AG10803 (cell line): ENCODE measurements around the gene AURKB.

ENCODE experiments used
- DNase-seq: peaks from one replicate; pipeline ENCODE4 v3.0.0; 2010; ENCODE audit warnings: low read depth
- H3K4me3 ChIP-seq: 2 replicates; pipeline ENCODE4 v1.5.1; 2011; ENCODE audit warnings: mild to moderate bottlenecking, low read length, control low read depth
- TF ChIP-seq, protein P1 (sequence below): conservative IDR thresholded peaks from 2 replicates; pipeline ENCODE4 v1.5.1; 2011; ENCODE audit warnings: mild to moderate bottlenecking, low read length, control low read depth, inconsistent platforms

AURKB gene

DNA sequence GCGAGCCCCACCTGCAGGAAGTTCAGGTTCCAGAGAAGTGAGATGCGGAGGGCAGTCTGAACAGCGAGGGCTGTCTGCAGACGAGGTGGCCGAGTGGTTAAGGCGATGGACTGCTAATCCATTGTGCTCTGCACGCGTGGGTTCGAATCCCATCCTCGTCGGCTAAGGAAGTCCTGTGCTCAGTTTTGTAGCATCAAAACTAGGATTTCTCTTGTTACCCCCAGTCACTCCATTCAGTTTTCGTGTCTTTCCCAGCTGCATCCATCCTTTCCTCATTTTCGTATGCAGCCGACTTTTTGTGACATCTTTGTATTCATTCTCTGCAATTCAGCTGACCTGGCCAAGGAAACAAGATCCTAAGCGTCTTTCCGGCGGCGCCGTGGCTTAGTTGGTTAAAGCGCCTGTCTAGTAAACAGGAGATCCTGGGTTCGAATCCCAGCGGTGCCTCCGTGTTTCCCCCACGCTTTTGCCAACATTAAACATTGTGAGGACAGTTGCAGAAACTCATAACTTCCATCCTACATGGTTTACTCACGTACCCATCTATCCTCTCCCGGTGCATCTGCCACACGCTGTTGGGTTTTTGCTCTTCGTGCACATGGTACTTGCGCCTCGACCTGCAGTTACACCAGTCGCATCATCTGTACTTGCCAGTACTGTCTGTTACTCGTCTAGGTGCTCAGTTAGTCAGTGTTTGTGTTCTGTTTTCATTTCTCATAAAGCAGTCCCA, 23.4 kb downstream of the AURKB start:
- peak; percentile 96 for DNase-seq
- TF ChIP-seq, protein P1, sequence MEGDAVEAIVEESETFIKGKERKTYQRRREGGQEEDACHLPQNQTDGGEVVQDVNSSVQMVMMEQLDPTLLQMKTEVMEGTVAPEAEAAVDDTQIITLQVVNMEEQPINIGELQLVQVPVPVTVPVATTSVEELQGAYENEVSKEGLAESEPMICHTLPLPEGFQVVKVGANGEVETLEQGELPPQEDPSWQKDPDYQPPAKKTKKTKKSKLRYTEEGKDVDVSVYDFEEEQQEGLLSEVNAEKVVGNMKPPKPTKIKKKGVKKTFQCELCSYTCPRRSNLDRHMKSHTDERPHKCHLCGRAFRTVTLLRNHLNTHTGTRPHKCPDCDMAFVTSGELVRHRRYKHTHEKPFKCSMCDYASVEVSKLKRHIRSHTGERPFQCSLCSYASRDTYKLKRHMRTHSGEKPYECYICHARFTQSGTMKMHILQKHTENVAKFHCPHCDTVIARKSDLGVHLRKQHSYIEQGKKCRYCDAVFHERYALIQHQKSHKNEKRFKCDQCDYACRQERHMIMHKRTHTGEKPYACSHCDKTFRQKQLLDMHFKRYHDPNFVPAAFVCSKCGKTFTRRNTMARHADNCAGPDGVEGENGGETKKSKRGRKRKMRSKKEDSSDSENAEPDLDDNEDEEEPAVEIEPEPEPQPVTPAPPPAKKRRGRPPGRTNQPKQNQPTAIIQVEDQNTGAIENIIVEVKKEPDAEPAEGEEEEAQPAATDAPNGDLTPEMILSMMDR: peak; percentile 52
- H3K4me3 ChIP-seq: peak overlapping the region; percentile 89

DNA sequence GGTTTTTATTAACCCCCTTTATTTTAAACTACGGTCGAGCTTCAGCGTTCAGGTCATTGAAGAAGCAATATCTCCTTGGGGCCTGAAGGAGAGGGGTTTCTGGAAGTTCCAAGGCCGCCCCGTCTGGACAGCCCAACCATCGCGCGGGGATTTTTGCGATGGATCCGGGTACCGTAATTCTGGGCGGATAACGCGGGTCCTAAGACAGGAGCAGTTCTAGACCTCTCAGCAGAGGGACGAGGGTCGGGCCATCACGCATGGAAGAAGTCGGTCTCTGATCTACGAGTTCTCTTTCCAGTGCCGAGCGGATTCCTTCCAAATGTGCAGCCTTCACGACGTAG, 24.0 kb downstream of the AURKB start:
- TF ChIP-seq, protein P1: no peak
- H3K4me3 ChIP-seq: peak overlapping the region; percentile 89
- no peak for DNase-seq

DNA sequence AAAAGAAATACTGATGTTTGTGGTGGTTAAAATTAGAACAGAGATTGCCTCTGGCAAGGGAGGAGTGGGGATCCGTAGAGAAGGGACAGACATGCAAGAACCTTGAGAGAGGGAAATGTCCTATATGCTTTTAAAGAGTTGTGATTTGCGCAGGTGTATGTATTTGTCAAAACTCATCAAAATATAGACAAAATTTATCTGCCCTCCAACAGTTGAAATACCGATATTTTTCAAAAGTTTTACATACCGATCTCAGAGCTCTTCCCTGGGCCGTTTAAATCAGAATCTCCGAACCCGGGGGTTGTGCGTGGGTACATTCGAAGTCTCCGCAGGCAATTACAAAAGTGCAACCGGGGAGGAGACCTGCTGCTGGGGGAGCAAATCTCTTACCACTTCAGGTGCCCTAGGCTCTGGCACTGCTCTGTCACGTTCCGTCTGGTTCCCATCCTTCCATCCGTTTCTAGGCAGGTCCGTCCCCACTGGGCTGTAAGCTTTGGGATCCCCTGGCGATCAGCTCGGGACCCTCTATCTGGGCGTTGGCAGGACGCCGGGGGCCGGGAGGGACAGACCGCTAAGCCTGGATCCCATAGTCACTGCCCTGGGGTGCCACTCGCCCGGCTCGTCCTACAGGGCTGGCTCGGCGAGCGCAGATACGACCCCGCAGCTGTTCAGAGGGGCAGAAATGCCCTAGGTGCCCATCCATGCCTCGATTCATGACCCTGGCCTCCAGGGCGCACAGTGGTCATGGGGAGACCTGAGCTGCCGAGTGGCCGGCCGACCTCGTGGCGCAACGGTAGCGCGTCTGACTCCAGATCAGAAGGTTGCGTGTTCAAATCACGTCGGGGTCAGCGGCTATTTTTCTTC, 24.6 kb downstream of the AURKB start:
- peak; percentile 61 for DNase-seq
- TF ChIP-seq, protein P1: no peak
- peak overlapping the region; percentile 89 for H3K4me3 ChIP-seq

DNA sequence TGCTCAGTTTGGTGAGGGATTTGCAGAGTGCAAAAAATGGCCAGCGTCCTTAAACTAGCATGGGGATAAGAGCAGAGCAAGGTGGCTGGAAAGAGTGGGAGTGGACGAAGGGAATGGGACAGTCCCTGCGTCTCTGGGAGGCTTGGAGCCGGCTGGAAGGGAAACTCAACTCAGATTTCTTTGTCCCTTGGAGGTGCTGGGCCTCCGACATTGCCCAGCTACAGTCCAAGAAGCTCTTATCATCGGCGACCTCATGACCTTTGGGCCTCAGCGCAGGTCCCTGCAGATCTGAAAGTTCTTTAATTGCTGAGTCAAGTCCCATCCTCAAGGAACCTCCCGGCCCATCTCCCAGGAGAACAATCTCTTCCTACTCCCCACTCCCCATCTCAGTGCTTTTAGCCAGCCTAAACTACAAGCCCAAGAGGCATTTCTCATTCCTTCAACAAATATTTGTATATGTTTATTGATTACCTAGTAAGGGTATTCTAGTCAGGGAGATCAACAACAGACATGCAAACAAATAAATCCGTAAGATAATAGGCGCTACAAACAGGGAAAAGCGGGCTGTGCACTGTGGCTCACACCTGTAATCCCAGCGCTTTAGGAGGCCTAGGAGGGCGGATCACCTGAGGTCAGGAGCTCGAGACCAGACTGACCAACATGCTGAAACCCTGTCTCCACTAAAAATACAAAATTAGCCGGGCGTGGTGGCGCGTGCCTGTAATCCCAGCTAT, 33.2 kb downstream of the AURKB start:
- DNase-seq: no peak
- TF ChIP-seq, protein P1: no peak
- peak overlapping the region; percentile 78 for H3K4me3 ChIP-seq

DNA sequence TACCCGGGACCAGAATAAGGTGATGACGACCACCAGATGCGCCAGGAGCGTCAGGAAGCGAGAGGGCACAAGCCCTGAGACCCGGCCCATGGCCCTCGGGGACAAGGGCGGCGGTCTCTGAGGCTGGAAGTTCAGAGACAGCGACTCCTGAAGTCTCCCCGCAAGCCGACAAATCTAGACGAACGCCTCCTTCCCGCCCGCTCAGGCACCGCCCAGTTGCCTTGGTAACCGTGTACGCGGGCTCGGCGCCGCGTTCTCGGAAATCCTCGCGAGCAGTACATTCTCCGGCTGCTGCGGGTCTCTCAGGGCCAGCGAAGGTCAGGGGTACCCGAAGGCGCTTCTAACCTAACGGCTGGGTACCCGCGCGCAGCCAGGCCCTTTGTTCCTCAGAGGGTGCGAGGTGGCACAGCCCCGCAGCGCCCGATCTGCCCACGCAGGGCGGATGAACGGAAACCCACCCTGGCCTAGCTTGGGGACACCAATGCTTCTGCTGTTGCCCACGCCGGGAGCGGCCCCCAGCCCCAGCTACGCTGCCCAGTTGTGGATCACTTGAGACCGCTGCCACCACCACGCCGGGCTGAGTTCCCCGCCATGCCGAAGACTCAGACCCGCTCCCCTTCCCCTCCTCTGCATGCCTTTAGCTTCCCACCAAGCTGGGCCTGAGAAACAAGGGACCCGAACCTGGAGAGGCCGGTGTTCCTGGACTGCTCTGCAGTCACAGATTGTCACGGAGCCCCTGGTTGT, 34.0 kb downstream of the AURKB start, which contains the start of gene TMEM107:
Gene TMEM107, minus strand, starts transcription at position 184 of the 744 bp plus-strand sequence. Its CDS starts 94 bp downstream, at position 90.
- TF ChIP-seq, protein P1: peak; percentile 22
- peak; percentile 74 for DNase-seq

DNA sequence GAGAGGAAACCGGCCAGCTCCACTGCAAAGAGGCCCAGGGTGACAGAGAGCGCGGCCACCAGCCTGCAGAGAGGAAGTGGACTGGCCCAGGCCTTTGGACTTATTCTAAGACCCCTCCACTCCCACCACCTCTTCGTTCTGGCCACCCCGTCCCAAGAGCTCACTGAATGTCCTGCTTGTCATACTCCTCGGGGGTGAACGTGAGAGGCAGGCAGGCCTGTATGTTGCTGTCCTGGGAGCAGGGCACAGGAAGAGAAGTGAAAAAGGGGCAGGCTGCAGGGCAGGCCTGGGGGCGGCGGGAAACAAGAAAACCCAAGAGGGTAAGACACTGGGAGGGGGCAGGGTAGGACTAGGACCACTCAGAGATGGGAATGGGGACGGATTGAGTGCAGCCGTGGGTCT, 34.6 kb downstream of the AURKB start:
- TF ChIP-seq, protein P1: no peak
- peak overlapping the region; percentile 78 for H3K4me3 ChIP-seq
- DNase-seq: no peak

More for the DNA sequence above, 34.0 kb downstream of the AURKB start, which contains the start of gene TMEM107:
- peak within 1 kb of the TSS; percentile 78 for H3K4me3 ChIP-seq
